IPS-NIHi11 (cell line): Measurements from ENCODE around the gene OR1E2.
"Not testable (repeated sequence)": the region's sequence is repeated elsewhere in the genome, so short reads cannot be mapped to it uniquely, and the experiment has no call there.

Source experiments
- DNase-seq: peaks from one replicate; pipeline ENCODE4 v3.0.0; 2012; ENCODE audit warnings: mixed read lengths, low spot score

OR1E2 gene

GRCh38 chr17:3433741-3434140, at the start of gene OR1E2:
TSS of gene OR1E2 (minus strand) at chr17:3433841. CDS start at chr17:3433841, 0 bp downstream.
- no peak for DNase-seq

- DNase-seq, result peak; percentile 45
Observed at GRCh38 chr17:3482852-3483251, 49.2 kb upstream of the OR1E2 start.

DNA sequence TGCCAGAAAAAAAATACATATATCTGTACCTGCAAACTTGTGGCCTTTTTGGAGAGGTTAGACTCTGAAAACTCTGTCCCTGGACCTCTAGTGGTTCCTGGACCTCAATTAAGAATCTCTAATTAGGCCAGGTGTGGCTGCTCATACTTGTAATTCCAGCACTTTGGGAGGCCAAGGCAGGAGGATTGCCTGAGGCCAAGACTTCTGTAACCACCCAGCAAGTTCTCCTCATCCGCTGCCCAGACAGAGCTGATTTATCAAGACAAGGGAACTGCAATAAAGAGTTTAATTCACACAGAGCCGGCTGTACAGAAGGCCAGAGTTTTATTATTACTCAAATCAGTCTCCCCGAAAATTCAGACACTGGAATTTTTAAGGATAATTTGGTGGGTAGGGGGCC, 46.3 kb upstream of the OR1E2 start:
- no peak for DNase-seq

GRCh38 chr17:3475812-3476610, 42.4 kb upstream of the OR1E2 start, which contains the start of gene ASPA:
TSS of gene ASPA (plus strand) at chr17:3475997. CDS start at chr17:3476160, 163 bp downstream.
- DNase-seq, result no peak

DNA sequence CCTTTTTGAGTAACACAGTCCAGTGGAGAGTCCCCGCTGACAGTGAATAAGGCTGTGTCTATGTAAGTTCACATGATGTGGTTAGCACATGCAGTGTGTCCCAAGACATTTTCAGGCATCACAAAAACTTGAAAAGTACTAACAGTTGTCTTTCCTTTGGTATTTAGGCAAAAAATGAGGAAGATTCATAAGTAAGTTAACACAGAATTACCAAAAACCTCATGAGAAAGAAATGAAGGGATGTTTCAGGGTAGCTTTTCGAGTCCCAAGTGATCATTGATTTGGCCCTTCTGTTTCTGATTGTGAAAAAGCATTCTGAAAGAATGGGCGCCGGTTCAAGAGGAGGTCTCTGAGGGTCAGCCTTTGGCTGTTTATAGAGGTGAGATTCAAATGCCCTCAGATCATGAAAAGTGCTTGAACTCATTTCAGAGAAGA, 41.6 kb upstream of the OR1E2 start:
- no peak for DNase-seq

DNA sequence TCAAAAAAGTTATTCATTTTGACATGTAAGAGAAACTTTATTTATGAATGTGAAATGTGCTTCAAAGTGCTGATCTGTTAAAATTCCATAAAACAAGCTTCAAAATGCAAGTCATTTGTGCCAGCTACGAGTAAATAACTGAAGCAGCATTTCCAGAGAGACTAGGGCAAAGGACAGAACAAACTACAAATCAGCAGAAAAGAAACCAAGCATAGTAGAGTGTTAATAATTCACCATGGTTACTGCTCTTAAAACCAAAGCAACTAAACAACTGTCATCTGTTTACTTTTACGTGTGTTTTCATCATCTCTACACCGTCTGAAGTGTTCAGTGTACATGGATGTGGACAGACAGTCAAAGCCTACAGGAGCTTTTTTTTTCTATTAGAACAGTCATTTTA, 40.6 kb upstream of the OR1E2 start:
- DNase-seq, result no peak

- no peak for DNase-seq
Observed at GRCh38 chr17:3472137-3472536, 38.5 kb upstream of the OR1E2 start.

GRCh38 chr17:3471599-3471998, 38.0 kb upstream of the OR1E2 start, which contains the start of gene SPATA22:
TSS of gene SPATA22 (minus strand) at chr17:3471819. CDS start at chr17:3469325, 2,494 bp downstream.
- DNase-seq, result no peak

- no peak for DNase-seq
Observed at GRCh38 chr17:3469529-3469928, 35.9 kb upstream of the OR1E2 start.

GRCh38 chr17:3466355-3466754, 32.7 kb upstream of the OR1E2 start:
- DNase-seq, result not testable (repeated sequence)

GRCh38 chr17:3448059-3448665, 14.5 kb upstream of the OR1E2 start:
- no peak for DNase-seq

DNA sequence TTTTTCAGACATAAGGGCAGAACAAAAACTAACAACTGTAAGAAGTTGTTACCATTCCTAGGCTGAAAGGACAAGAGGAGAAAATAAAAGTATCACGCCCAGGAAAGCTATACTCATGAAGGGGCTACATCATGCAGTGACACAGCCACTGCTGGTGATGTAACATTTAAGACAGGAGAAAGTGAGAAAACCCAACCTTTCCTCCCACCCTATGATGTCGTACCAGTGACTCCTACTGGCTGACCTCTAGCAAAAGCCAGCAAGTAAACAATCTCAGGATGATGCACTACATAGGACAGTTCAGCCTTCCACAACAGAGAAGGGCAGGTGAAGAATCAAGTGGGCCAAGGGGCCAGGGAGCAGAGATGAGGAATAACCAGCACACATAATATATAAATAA, 14.0 kb upstream of the OR1E2 start:
- DNase-seq, result peak; percentile 59

- DNase-seq, result no peak
Observed at GRCh38 chr17:3440451-3440850, 6.8 kb upstream of the OR1E2 start.

- DNase-seq, result no peak
Observed at GRCh38 chr17:3438368-3438767, 4.7 kb upstream of the OR1E2 start.

DNA sequence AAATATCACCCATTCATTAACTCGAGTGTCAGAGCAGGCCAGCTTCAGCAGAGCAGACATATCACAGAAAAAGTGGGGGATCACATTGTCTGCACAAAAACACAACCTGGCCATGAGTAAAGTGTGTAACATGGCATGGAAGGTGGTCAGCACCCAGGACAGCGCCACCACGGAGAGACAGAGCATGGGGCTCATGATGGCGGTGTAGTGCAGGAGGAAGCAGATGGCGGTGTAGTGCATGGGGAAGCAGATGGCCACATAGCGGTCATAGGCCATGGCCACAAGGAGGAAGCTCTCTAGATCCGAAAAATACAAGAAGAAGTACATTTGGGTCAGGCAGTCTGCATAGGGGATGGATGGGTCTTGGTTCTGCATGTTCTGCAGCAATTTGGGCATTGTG, 426 bp downstream of the OR1E2 start:
- DNase-seq, result peak; percentile 40

GRCh38 chr17:3418222-3418621, 15.4 kb downstream of the OR1E2 start:
- no peak for DNase-seq

DNA sequence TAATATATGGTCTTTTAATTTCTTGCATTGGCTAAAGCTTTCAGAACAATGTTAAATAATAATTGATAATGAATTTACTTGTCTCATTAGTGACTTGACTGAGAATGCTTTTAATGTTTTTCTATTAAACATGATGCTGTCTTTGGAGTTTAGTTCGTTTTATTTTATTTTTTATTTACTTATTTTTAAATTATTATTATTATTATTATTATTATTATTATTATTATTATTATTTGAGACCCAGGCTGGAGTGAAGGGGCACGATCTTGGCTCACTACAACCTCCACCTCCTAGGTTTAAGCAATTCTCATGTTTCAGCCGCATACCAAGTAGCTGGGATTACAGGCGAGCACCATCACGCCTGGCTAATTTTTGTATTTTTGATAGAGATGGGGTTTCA, 18.0 kb downstream of the OR1E2 start:
- DNase-seq, result no peak

DNA sequence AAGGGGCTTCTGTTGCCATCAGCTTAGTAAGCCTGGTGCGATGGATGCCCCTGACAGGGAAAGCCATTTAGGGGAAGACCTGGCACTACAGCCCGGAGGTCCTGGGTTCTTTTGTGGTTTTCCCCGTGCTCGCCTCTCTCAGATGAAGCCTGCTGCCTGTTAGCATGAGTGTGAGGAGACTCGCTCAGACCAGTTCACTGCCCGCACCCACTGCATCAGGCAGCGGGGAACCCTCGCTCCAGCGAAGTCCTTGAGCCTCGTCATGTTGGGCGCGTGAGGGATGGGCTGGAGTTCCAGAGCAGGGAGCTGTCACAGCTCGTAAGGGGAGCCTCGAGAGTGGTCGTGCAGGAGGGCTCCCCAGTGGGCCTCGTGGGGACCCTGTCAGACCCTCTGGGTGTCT, 21.4 kb downstream of the OR1E2 start:
- DNase-seq, result not testable (repeated sequence)

- DNase-seq, result no peak
Observed at GRCh38 chr17:3411070-3411469, 22.6 kb downstream of the OR1E2 start, which contains the start of gene OR3A3. TSS of gene OR3A3 (plus strand) at chr17:3411370.

- not testable (repeated sequence) for DNase-seq
Observed at GRCh38 chr17:3403856-3404255, 29.8 kb downstream of the OR1E2 start.

GRCh38 chr17:3401786-3402185, 31.9 kb downstream of the OR1E2 start:
- DNase-seq, result no peak

DNA sequence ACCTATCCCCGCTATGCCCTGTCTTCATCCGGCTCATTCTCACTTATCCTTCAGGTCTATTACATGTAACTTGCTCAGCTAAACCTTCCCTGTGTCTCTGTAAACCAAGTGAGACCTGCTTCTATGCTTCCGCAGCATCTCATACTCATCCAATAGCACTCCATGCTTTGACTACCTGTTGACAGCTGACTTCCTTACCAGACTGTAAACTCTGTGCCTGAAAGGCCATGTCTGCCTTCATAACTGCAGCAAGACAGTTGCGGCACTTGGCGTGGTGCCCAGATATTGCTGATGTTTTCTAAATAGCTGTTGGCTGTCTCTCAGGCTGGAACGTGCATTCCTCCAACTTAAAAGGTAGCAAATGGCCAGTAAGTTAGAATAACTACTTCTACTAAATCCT, 33.6 kb downstream of the OR1E2 start:
- DNase-seq, result no peak

GRCh38 chr17:3398310-3398709, 35.3 kb downstream of the OR1E2 start, which contains the start of gene OR1E1:
TSS of gene OR1E1 (minus strand) at chr17:3398410. CDS start at chr17:3398410, 0 bp downstream.
- no peak for DNase-seq
